Thyroid gland (tissue), 4 donors: Measurements from ENCODE around the gene DKK2. TPM values are rescaled to one million over a fixed set of nuclear protein-coding genes. Genes with fewer than 3 reads are reported as not detected.
"Not testable (repeated sequence)": the region's sequence is repeated elsewhere in the genome, so short reads cannot be mapped to it uniquely, and the experiment has no call there.

Experiments
- DNase-seq, 2 donors: peaks; one replicate each; pipeline ENCODE4 v3.0.0-alpha.2; 2019
- H3K27ac ChIP-seq, 3 donors: fragments of 200-600 bp; sonication (generic); 1 replicate in 2 of 3; 2 replicates in 1 of 3; pipeline ENCODE4 v1.5.1; 2016 to 2019; ENCODE audit warnings: mild to moderate bottlenecking in 1 of 3, moderate library complexity in 1 of 3
- H3K27me3 ChIP-seq: fragments of 200-600 bp; sonication (generic); one replicate; pipeline ENCODE4 v1.5.1; 2019
- H3K36me3 ChIP-seq, 2 donors: fragments of 200-600 bp; sonication (generic); one replicate each; pipeline ENCODE4 v1.5.1; 2016 to 2019
- H3K4me1 ChIP-seq, 2 donors: fragments of 200-600 bp; sonication (generic); one replicate each; pipeline ENCODE4 v1.5.1; 2017 to 2019
- H3K4me3 ChIP-seq, 3 donors: fragments of 200-600 bp; sonication (generic); replicated peaks in 1 of 3; 1 replicate in 2 of 3; 2 replicates in 1 of 3; pipeline ENCODE4 v1.5.1; 2016; ENCODE audit warnings: mild to moderate bottlenecking in 1 of 3
- H3K9me3 ChIP-seq: fragments of 200-600 bp; sonication (generic); one replicate; pipeline ENCODE4 v1.5.1; 2017
- POLR2A ChIP-seq, 2 donors: fragments of 450-650 bp; IDR thresholded peaks; one replicate each; pipeline ENCODE4 v1.6.1; 2017; ENCODE audit warnings: antibody characterized with exemption in 2 of 2, mild to moderate bottlenecking in 2 of 2, moderate library complexity in 1 of 2
- WGBS, 2 donors: methylation state at CpG; one replicate each; pipeline ENCODE4 v1.1.5; 2017; 5-methylcytosine and 5-hydroxymethylcytosine counted together
- intact Hi-C: fragments of 100-400 bp; cut with DNase I; formaldehyde crosslinking; loops from one replicate; pipeline ENCODE4 v1.15.1; 2023
- total RNA-seq, 4 donors: library from RNA; depleted of rRNA; stranded (reverse); fragments of >200 nt; gene quantifications; one replicate each; pipeline ENCODE4 v1.2.3, GENCODE V29; 2016
- TF ChIP-seq, protein P1 (sequence below), 6 experiments: fragments of 200-600 bp in 3 of 6; fragments of 450-650 bp in 3 of 6; sonication (generic) in 3 of 6; IDR thresholded peaks; one replicate each; pipeline ENCODE4 v1.5.1; 2016 to 2019; ENCODE audit warnings: antibody characterized with exemption in 6 of 6, mild to moderate bottlenecking in 2 of 6, inconsistent platforms in 1 of 6, moderate library complexity in 1 of 6

The DKK2 gene
- total RNA-seq, 4 donors from 2014 or later: 0.34 to 1.5 (median 0.77) TPM

- intact Hi-C loops: no loop called here
- TF ChIP-seq, protein P1, sequence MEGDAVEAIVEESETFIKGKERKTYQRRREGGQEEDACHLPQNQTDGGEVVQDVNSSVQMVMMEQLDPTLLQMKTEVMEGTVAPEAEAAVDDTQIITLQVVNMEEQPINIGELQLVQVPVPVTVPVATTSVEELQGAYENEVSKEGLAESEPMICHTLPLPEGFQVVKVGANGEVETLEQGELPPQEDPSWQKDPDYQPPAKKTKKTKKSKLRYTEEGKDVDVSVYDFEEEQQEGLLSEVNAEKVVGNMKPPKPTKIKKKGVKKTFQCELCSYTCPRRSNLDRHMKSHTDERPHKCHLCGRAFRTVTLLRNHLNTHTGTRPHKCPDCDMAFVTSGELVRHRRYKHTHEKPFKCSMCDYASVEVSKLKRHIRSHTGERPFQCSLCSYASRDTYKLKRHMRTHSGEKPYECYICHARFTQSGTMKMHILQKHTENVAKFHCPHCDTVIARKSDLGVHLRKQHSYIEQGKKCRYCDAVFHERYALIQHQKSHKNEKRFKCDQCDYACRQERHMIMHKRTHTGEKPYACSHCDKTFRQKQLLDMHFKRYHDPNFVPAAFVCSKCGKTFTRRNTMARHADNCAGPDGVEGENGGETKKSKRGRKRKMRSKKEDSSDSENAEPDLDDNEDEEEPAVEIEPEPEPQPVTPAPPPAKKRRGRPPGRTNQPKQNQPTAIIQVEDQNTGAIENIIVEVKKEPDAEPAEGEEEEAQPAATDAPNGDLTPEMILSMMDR (IDR thresholded peaks at IDR 0.05): no peak
- no peak for TF ChIP-seq POLR2A (IDR thresholded peaks at IDR 0.05)
- Histone ChIP-seq H3K27me3 (no peaks in the 10 kb centered on the region), H3K9me3 (no peaks in the 10 kb centered on the region), H3K27ac (no peak overlapping the region), H3K4me1 (no peaks in the 10 kb centered on the region), H3K4me3 (no peak overlapping the region), H3K36me3 (no peaks in the 10 kb centered on the region)
- no peak for DNase-seq
- 43 to 48% methylated on average over 6 of the region's 6 CpGs for WGBS, 2 donors
Measured at GRCh38 chr4:106930522-106930921, 105.6 kb downstream of the DKK2 start.

DNA sequence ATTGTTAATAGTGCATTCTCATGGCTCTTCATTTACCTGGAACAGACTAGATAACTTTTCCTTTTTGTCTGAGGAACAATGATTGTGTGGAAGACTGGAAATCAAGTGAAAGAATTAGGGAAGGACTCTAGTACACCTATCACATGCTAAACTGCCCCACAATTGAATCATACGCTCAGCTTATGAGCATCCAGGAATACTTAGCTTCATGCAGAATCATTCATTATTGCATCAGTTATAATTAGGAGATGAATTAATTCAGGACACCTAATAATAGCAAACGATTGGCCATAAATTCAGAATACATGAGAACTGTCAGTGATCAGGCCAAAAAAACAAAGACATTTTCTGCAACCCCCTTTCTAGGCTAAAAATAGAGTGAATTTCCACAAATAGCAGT lies 106.9 kb downstream of the DKK2 start:
- Histone ChIP-seq H3K27me3 (no peaks in the 10 kb centered on the region), H3K36me3 (no peaks in the 10 kb centered on the region), H3K4me3 (no peak overlapping the region), H3K4me1 (no peaks in the 10 kb centered on the region), H3K9me3 (no peaks in the 10 kb centered on the region), H3K27ac (no peak overlapping the region)
- intact Hi-C loops: no loop called here
- TF ChIP-seq, protein P1 (IDR thresholded peaks at IDR 0.05): no peak
- no peak for TF ChIP-seq POLR2A (IDR thresholded peaks at IDR 0.05)
- 80 to 86% methylated on average over 2 of the region's 2 CpGs for WGBS, 2 donors
- DNase-seq: no peak

DNA sequence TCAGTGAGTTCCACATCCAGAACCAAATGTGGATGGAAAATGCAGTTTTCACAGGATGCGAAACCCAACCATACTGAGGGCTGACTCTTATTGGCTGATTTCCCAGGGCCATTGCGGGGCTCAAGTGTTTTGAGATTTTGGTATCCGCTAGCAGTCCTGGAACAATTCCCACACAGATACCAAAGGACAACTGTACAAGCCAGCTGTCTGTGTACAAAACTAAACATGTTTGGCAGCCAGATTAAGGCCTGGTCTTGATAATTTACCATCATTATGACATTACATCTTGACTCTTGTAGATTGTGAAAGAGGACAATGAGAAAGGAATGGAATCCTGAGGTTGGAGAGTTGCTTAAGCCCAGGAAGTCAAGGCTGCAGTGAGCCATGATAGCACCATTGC lies 121.9 kb downstream of the DKK2 start:
- intact Hi-C loops: no loop called here
- no peak overlapping the region for H3K4me3 ChIP-seq
- TF ChIP-seq, protein P1 (IDR thresholded peaks at IDR 0.05): no peak
- TF ChIP-seq POLR2A (IDR thresholded peaks at IDR 0.05): no peak

DNA sequence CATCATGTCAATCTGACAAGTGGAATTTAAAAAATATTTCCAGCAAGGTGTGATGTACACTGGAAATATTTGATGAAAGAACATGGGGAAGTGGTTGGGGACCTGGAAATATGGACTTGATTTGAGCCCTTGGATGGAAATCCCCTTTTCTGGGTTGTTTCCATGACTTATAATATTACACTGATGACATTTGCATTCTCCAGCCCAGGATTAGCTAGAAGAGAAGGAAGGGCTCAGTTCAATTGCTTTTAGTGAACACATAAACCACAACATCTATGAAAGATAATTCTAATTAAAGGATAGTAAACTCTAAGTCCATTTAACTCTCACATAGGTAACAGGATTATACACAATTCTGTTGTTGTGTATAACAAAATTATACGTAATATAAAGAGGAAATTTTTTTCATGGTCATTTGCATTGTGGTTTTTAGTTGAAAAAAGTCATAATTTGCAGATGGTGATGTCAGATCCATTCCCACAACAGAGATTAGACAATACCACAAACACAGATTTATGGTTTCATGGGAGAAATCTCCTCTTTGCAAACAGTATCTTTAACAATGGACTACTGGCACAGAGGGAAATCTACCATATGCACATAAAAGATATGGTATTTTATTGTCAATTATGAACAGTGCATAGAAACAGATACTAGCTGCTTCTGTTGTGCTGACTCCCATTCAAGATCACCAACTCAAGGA lies 126.5 kb downstream of the DKK2 start:
- DNase-seq: no peak
- WGBS, 2 donors: 82 to 88% methylated on average over 1 of the region's 1 CpG
- H3K4me1 ChIP-seq: no peaks in the 10 kb centered on the region

More for the DNA sequence above, 121.9 kb downstream of the DKK2 start:
- no peaks in the 10 kb centered on the region for H3K36me3 ChIP-seq
- H3K27ac ChIP-seq: no peak overlapping the region
- no peak for DNase-seq
- WGBS, 2 donors: 77 to 82% methylated on average over 3 of the region's 3 CpGs
- H3K4me1 ChIP-seq: no peaks in the 10 kb centered on the region
- H3K27me3 ChIP-seq: no peaks in the 10 kb centered on the region
- no peaks in the 10 kb centered on the region for H3K9me3 ChIP-seq

DNA sequence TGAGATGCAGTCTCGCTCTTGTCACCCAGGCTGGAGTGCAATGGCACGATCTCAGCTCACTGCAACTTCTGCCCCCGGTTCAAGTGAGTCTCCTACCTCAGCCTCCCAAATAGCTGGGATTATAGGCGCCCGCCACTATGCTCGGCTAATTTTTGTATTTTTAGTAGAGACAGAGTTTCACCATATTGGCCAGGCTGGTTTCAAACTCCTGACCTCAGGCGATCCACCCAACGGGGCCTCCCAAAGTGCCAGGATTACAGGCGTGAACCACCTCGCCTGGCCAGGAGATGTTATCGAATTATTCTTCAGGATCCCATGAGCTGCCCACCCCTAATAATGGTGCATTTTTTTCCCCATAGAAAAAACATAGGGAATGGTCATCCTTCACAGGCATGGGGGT lies 128.1 kb downstream of the DKK2 start:
- WGBS, 2 donors: 93 to 94% methylated on average over 11 of the region's 11 CpGs
- H3K4me1 ChIP-seq, H3K27ac ChIP-seq, H3K9me3 ChIP-seq, DNase-seq, H3K27me3 ChIP-seq, intact Hi-C loops, H3K4me3 ChIP-seq, H3K36me3 ChIP-seq: not testable (repeated sequence)

More for the DNA sequence above, 126.5 kb downstream of the DKK2 start:
- no peaks in the 10 kb centered on the region for H3K27me3 ChIP-seq
- H3K4me3 ChIP-seq: no peak overlapping the region
- no peaks in the 10 kb centered on the region for H3K36me3 ChIP-seq
- TF ChIP-seq, protein P1 (IDR thresholded peaks at IDR 0.05): no peak
- TF ChIP-seq POLR2A (IDR thresholded peaks at IDR 0.05): no peak
- no peaks in the 10 kb centered on the region for H3K9me3 ChIP-seq
- intact Hi-C loops: no loop called here
- no peak overlapping the region for H3K27ac ChIP-seq
